ENCODE measurements around the gene OLFML2B. TPM values are rescaled to one million over a fixed set of nuclear protein-coding genes. Genes with fewer than 3 reads are reported as not detected.

The OLFML2B gene
- total RNA-seq, 4 donors from 2014 or later, result 8.5 to 38.4 (median 12.9) TPM

- no peak for DNase-seq
- Histone ChIP-seq H3K27me3 (no peaks in the 10 kb centered on the region), H3K4me3 (no peak overlapping the region), H3K27ac (no peak overlapping the region), H3K4me1 (no peaks in the 10 kb centered on the region), H3K9me3 (no peaks in the 10 kb centered on the region), H3K36me3 (no peaks in the 10 kb centered on the region)
- intact Hi-C loops (cut with DNase I; ENCODE audit: low total_unique reads), result no loop called here
- TF ChIP-seq CTCF (IDR thresholded peaks at IDR 0.05) (no peak), POLR2A (IDR thresholded peaks at IDR 0.05) (no peak)
These were observed 23.3 kb upstream of the OLFML2B start for GRCh38 chr1:162046921-162047320.

GRCh38 chr1:162042361-162042760 lies 18.7 kb upstream of the OLFML2B start:
- Histone ChIP-seq H3K4me3 (no peak overlapping the region), H3K4me1 (no peaks in the 10 kb centered on the region), H3K27ac (no peak overlapping the region), H3K9me3 (no peaks in the 10 kb centered on the region), H3K36me3 (no peaks in the 10 kb centered on the region), H3K27me3 (no peaks in the 10 kb centered on the region)
- intact Hi-C loops (cut with DNase I; ENCODE audit: low total_unique reads), result no loop called here
- no peak for DNase-seq
- no peak for TF ChIP-seq POLR2A (IDR thresholded peaks at IDR 0.05)

GRCh38 chr1:162040657-162041056 lies 17.0 kb upstream of the OLFML2B start:
- Histone ChIP-seq H3K36me3 (no peaks in the 10 kb centered on the region), H3K27ac (no peak overlapping the region), H3K4me1 (no peaks in the 10 kb centered on the region), H3K27me3 (no peaks in the 10 kb centered on the region), H3K9me3 (no peaks in the 10 kb centered on the region), H3K4me3 (no peak overlapping the region)
- no peak for DNase-seq
- no peak for TF ChIP-seq CTCF (IDR thresholded peaks at IDR 0.05)
- no peak for TF ChIP-seq POLR2A (IDR thresholded peaks at IDR 0.05)
- intact Hi-C loops (cut with DNase I; ENCODE audit: low total_unique reads), result no loop called here

- no peak for DNase-seq
- Histone ChIP-seq H3K9me3 (no peaks in the 10 kb centered on the region), H3K4me3 (no peak overlapping the region), H3K27ac (no peak overlapping the region), H3K4me1 (no peaks in the 10 kb centered on the region), H3K36me3 (no peaks in the 10 kb centered on the region), H3K27me3 (no peaks in the 10 kb centered on the region)
- TF ChIP-seq CTCF (IDR thresholded peaks at IDR 0.05) (no peak), POLR2A (IDR thresholded peaks at IDR 0.05) (no peak)
- intact Hi-C loops (cut with DNase I; ENCODE audit: low total_unique reads), result no loop called here
These were observed 16.3 kb upstream of the OLFML2B start for GRCh38 chr1:162040001-162040400.

GRCh38 chr1:162038624-162039023 lies 15.0 kb upstream of the OLFML2B start:
- no peak for TF ChIP-seq POLR2A (IDR thresholded peaks at IDR 0.05)

GRCh38 chr1:162036163-162036562 lies 12.5 kb upstream of the OLFML2B start:
- TF ChIP-seq CTCF (IDR thresholded peaks at IDR 0.05) (no peak), POLR2A (IDR thresholded peaks at IDR 0.05) (no peak)
- Histone ChIP-seq H3K27me3 (no peaks in the 10 kb centered on the region), H3K36me3 (no peaks in the 10 kb centered on the region), H3K9me3 (no peaks in the 10 kb centered on the region), H3K27ac (no peak overlapping the region), H3K4me1 (no peaks in the 10 kb centered on the region), H3K4me3 (no peak overlapping the region)
- intact Hi-C loops (cut with DNase I; ENCODE audit: low total_unique reads), result loop anchor here (10.0 kb wide), 1 partner anchor 241 kb away; no protein-coding TSS in a partner anchor
- DNase-seq, result no peak

More at GRCh38 chr1:162038624-162039023, 15.0 kb upstream of the OLFML2B start:
- no peak for DNase-seq
- no peak overlapping the region for H3K4me3 ChIP-seq
- intact Hi-C loops (cut with DNase I; ENCODE audit: low total_unique reads), result loop anchor here (10.0 kb wide), 1 partner anchor 244 kb away; no protein-coding TSS in a partner anchor
- H3K27me3 ChIP-seq, result no peaks in the 10 kb centered on the region
- no peaks in the 10 kb centered on the region for H3K9me3 ChIP-seq
- H3K4me1 ChIP-seq, result no peaks in the 10 kb centered on the region
- H3K27ac ChIP-seq, result no peak overlapping the region
- no peaks in the 10 kb centered on the region for H3K36me3 ChIP-seq

Data from uterus (tissue), 4 donors.